D721Med (cell line): ENCODE data around the gene NAGS.
"Not testable (repeated sequence)": the region's sequence is repeated elsewhere in the genome, so short reads cannot be mapped to it uniquely, and the experiment has no call there.

Experiments
- DNase-seq: peaks from one replicate; pipeline ENCODE4 v3.0.0; 2011; ENCODE audit warnings: low spot score; ENCODE audit not compliant: insufficient read length
- FAIRE-seq: peaks from 2 replicates; lab custom pipeline; 2011; peaks lifted over from hg19 to GRCh38; lab: Jason Lieb, UNC
- CTCF ChIP-seq: IDR thresholded peaks from 2 replicates; pipeline ENCODE4 v1.5.1; 2012; ENCODE audit warnings: mild to moderate bottlenecking, control low read depth; ENCODE audit not compliant: insufficient read depth; ENCODE audit errors: missing control alignments

Gene NAGS

GRCh38 chr17:44004077-44004760 is at the start of gene NAGS:
TSS of gene NAGS (plus strand) at chr17:44004622. CDS start at chr17:44004664, 42 bp downstream.
- TF ChIP-seq CTCF: no peak
- FAIRE-seq (no peak), DNase-seq (no peak)

- DNase-seq: no peak
- no peak for TF ChIP-seq CTCF
- no peak for FAIRE-seq
Measured at GRCh38 chr17:43956222-43956621, 48.2 kb upstream of the NAGS start.

- DNase-seq (no peak), FAIRE-seq (no peak)
- no peak for TF ChIP-seq CTCF
Measured at GRCh38 chr17:43958748-43959352, 45.6 kb upstream of the NAGS start.

- not testable (repeated sequence) for FAIRE-seq, DNase-seq
Measured at GRCh38 chr17:43961292-43961691, 43.1 kb upstream of the NAGS start.

- FAIRE-seq (no peak), DNase-seq (no peak)
- no peak for TF ChIP-seq CTCF
Measured at GRCh38 chr17:43961954-43962353, 42.5 kb upstream of the NAGS start.

GRCh38 chr17:43962479-43962878 is 41.9 kb upstream of the NAGS start:
- DNase-seq: no peak
- no peak for TF ChIP-seq CTCF
- no peak for FAIRE-seq

GRCh38 chr17:43966276-43966675 is 38.1 kb upstream of the NAGS start:
- DNase-seq: no peak
- no peak for FAIRE-seq
- no peak for TF ChIP-seq CTCF
